ENCODE data around the gene SPTB. TPM values are rescaled to one million over a fixed set of nuclear protein-coding genes. Genes with fewer than 3 reads are reported as not detected.

SPTB gene
- total and polyA plus RNA-seq, 10 donors = 0.06 to 20.9 (median 3.9) TPM

DNA sequence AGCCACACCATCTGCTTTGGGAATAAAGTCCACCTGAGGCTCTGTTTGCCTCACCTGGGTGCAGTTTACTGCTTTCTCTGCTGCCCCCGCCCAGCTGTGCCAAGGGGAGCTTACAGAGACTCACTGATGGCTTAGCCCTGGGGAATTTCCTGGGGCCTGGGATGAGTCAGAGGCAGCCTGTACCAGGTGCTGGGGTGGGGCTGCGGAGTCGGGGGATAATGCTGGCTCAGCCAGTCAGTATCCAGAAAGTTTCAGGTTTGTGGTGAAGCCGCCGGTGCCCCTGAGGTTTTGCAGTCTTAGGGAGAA is 153.2 kb downstream of the SPTB start:
- H3K4me3 ChIP-seq = no peak overlapping the region
- peaks cover 19 to 85% (median 51%) of the 10 kb centered on the region in 6 donors for H3K4me1 ChIP-seq
- H3K9me3 ChIP-seq = no peaks in the 10 kb centered on the region
- WGBS, 5 donors = 79 to 89% (median 83%) methylated on average over 5 of the region's 5 CpGs
- peaks cover 0 to 45% (median 20%) of the 10 kb centered on the region in 6 donors for H3K36me3 ChIP-seq
- peak overlapping the region in 2 of 8 donors; percentile 83 to 85 for H3K27ac ChIP-seq
- DNase-seq = peak; percentile 49
- H3K27me3 ChIP-seq (replicated peaks in 1 of 7) = no peaks in the 10 kb centered on the region
- TF ChIP-seq, protein P1, sequence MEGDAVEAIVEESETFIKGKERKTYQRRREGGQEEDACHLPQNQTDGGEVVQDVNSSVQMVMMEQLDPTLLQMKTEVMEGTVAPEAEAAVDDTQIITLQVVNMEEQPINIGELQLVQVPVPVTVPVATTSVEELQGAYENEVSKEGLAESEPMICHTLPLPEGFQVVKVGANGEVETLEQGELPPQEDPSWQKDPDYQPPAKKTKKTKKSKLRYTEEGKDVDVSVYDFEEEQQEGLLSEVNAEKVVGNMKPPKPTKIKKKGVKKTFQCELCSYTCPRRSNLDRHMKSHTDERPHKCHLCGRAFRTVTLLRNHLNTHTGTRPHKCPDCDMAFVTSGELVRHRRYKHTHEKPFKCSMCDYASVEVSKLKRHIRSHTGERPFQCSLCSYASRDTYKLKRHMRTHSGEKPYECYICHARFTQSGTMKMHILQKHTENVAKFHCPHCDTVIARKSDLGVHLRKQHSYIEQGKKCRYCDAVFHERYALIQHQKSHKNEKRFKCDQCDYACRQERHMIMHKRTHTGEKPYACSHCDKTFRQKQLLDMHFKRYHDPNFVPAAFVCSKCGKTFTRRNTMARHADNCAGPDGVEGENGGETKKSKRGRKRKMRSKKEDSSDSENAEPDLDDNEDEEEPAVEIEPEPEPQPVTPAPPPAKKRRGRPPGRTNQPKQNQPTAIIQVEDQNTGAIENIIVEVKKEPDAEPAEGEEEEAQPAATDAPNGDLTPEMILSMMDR (IDR thresholded peaks at IDR 0.05 in 8 of 11, conservative IDR thresholded peaks at IDR 0.05 in 3 of 11) = no peak
- no peak for TF ChIP-seq POLR2AphosphoS5 (IDR thresholded peaks at IDR 0.05)
- no peak for TF ChIP-seq POLR2A (IDR thresholded peaks at IDR 0.05)
- intact Hi-C loops (cut with DNase I; ENCODE audit: low total_unique reads) = no loop called here

DNA sequence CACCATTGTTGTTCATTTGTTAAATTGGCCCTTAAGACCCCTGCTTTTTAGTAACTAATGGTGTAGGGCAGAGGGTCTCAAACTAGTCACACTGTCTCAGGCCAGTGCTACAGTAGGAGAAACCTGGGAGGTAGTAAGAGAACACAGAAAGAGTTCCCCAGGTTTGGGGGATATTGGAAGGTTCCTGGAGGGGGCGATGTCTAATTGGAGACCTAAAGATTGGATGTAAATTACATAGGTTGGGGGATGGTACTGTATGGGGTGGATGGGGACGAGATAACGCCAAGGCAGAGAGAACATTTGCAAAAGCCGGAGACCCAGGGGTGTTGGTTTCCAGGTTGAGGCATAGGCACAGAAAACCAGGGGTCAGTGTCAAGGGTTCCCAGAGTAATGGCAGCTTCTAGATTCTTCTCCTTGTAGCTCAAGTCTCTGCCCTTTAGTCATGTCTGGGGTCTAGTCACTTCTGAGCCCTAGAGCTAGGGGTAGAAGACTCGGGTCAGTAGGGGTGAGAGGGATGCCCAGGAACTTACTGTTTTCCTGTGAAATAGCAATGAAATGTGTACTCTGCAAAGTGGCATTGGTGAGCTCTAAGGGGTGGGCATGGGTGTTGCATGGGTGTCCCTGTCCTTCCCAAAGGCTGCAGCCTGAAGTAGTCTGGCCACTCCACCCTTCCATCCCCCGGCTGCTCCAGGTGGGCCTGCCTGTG is 153.7 kb downstream of the SPTB start:
- H3K9me3 ChIP-seq = no peaks in the 10 kb centered on the region
- H3K27me3 ChIP-seq (replicated peaks in 1 of 7) = no peaks in the 10 kb centered on the region
- H3K4me3 ChIP-seq = no peak overlapping the region
- intact Hi-C loops (cut with DNase I; ENCODE audit: low total_unique reads) = no loop called here
- peak; percentile 1 for DNase-seq
- peaks cover 24 to 90% (median 56%) of the 10 kb centered on the region in 6 donors for H3K4me1 ChIP-seq
- WGBS, 5 donors = 90 to 94% (median 92%) methylated on average over 6 of the region's 6 CpGs
- TF ChIP-seq, protein P1 (IDR thresholded peaks at IDR 0.05 in 8 of 11, conservative IDR thresholded peaks at IDR 0.05 in 3 of 11) = no peak
- no peak for TF ChIP-seq POLR2A (IDR thresholded peaks at IDR 0.05)
- no peak for TF ChIP-seq POLR2AphosphoS5 (IDR thresholded peaks at IDR 0.05)
- peak overlapping the region in 2 of 8 donors; percentile 83 to 85 for H3K27ac ChIP-seq
- H3K36me3 ChIP-seq = peaks cover 0 to 40% (median 15%) of the 10 kb centered on the region in 6 donors

DNA sequence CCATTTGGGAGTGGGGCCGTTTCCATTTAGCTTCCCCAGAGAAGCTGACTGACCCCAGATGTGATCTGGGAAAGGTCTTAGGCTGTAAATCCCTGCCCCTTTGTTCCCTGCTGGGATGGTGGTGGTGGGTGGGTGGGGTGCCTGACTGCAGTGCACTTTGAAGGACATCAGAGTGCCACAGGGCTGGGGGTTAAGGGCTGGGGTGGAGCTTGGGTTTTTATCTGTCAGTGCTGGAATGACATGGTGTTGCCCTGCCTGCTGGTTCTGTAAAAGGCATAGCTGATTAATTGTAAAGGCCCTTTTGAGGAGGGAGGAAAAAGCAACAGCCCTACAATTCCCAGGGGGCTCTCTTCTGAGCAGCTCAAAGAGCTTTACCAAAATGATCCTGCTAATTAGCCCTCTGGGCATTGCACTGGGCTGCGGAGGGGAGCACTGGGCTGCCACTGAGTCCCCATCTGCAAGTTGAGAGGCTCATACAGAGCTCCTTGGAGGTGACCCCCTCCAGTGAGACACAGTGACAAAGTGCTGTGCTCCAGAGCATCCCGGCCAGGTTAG is 154.4 kb downstream of the SPTB start:
- Histone ChIP-seq H3K36me3 (peaks cover 0 to 33% (median 8%) of the 10 kb centered on the region in 6 donors), H3K9me3 (no peaks in the 10 kb centered on the region), H3K4me1 (peaks cover 30 to 97% (median 60%) of the 10 kb centered on the region in 6 donors), H3K27me3 (replicated peaks in 1 of 7) (no peaks in the 10 kb centered on the region), H3K27ac (peak overlapping the region in 4 of 8 donors; percentile 55 to 85 (median 80)), H3K4me3 (no peak overlapping the region)
- no peak for TF ChIP-seq POLR2AphosphoS5 (IDR thresholded peaks at IDR 0.05)
- TF ChIP-seq POLR2A (IDR thresholded peaks at IDR 0.05) = no peak
- TF ChIP-seq, protein P1 (IDR thresholded peaks at IDR 0.05 in 8 of 11, conservative IDR thresholded peaks at IDR 0.05 in 3 of 11) = no peak
- intact Hi-C loops (cut with DNase I; ENCODE audit: low total_unique reads) = no loop called here
- DNase-seq = peak; percentile 61
- WGBS, 5 donors = 55 to 83% (median 75%) methylated on average over 3 of the region's 3 CpGs

DNA sequence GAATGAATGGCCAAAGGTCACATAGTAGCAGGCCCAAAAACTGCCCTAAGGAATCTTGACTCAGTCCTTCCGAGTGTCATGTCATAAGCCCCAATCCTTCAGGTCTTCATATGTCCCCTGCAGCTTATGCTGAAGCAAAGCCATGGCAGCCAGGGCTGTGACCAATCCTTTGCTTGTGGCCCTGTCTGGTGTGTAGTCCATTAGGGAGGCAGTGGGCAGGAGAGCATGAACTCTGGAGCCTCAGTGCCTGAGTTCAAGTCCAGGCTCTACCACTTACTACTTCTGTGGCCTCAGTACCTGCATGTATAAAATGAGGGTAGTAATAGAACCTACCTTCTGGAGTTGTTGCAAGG is 155.2 kb downstream of the SPTB start:
- DNase-seq = peak; percentile 51
- 81 to 94% (median 84%) methylated on average over 1 of the region's 1 CpG for WGBS, 5 donors
- H3K9me3 ChIP-seq = no peaks in the 10 kb centered on the region
- no peaks in the 10 kb centered on the region for H3K27me3 ChIP-seq (replicated peaks in 1 of 7)
- H3K27ac ChIP-seq = peak overlapping the region in 4 of 8 donors; percentile 55 to 85 (median 80)
- H3K36me3 ChIP-seq = peaks cover 0 to 25% (median 8%) of the 10 kb centered on the region in 6 donors
- TF ChIP-seq POLR2A (IDR thresholded peaks at IDR 0.05) (no peak), POLR2AphosphoS5 (IDR thresholded peaks at IDR 0.05) (no peak)
- TF ChIP-seq, protein P1 (IDR thresholded peaks at IDR 0.05 in 8 of 11, conservative IDR thresholded peaks at IDR 0.05 in 3 of 11) = no peak
- no peak overlapping the region for H3K4me3 ChIP-seq
- intact Hi-C loops (cut with DNase I; ENCODE audit: low total_unique reads) = no loop called here
- H3K4me1 ChIP-seq = peaks cover 31 to 99% (median 66%) of the 10 kb centered on the region in 6 donors
